Uterus (tissue), 2 donors: ENCODE measurements around the gene SLC4A2.

Source experiments
- CTCF ChIP-seq, 4 experiments: fragments of 200-600 bp in 2 of 4; fragments of 450-650 bp in 2 of 4; sonication (generic) in 2 of 4; IDR thresholded peaks; one replicate each; pipeline ENCODE4 v1.5.1; 2016 to 2019; ENCODE audit warnings: antibody characterized with exemption in 4 of 4, mild to moderate bottlenecking in 2 of 4, moderate library complexity in 1 of 4
- POLR2A ChIP-seq, 2 donors: fragments of 450-650 bp; IDR thresholded peaks; one replicate each; pipeline ENCODE4 v1.6.1; 2016; ENCODE audit warnings: antibody characterized with exemption in 2 of 2, mild to moderate bottlenecking in 1 of 2, moderate library complexity in 1 of 2

GRCh38 chr7:151121380-151122170, 62.2 kb downstream of the SLC4A2 start:
- no peak for TF ChIP-seq CTCF (IDR thresholded peaks at IDR 0.05)
- TF ChIP-seq POLR2A (IDR thresholded peaks at IDR 0.05) = no peak
